ENCODE results near the gene AP3D1.

AP3D1 gene

GRCh38 chr19:2076526-2076944 is 74.8 kb downstream of the AP3D1 start:
- TF ChIP-seq, protein P1, sequence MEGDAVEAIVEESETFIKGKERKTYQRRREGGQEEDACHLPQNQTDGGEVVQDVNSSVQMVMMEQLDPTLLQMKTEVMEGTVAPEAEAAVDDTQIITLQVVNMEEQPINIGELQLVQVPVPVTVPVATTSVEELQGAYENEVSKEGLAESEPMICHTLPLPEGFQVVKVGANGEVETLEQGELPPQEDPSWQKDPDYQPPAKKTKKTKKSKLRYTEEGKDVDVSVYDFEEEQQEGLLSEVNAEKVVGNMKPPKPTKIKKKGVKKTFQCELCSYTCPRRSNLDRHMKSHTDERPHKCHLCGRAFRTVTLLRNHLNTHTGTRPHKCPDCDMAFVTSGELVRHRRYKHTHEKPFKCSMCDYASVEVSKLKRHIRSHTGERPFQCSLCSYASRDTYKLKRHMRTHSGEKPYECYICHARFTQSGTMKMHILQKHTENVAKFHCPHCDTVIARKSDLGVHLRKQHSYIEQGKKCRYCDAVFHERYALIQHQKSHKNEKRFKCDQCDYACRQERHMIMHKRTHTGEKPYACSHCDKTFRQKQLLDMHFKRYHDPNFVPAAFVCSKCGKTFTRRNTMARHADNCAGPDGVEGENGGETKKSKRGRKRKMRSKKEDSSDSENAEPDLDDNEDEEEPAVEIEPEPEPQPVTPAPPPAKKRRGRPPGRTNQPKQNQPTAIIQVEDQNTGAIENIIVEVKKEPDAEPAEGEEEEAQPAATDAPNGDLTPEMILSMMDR (IDR thresholded peaks at IDR 0.05; ENCODE audit: low read depth, low read length, missing control alignments): no peak
- no peak for DNase-seq (ENCODE audit: low read depth)
- H3K4me3 ChIP-seq (ENCODE audit: low read depth, low read length): no peak overlapping the region

DNA sequence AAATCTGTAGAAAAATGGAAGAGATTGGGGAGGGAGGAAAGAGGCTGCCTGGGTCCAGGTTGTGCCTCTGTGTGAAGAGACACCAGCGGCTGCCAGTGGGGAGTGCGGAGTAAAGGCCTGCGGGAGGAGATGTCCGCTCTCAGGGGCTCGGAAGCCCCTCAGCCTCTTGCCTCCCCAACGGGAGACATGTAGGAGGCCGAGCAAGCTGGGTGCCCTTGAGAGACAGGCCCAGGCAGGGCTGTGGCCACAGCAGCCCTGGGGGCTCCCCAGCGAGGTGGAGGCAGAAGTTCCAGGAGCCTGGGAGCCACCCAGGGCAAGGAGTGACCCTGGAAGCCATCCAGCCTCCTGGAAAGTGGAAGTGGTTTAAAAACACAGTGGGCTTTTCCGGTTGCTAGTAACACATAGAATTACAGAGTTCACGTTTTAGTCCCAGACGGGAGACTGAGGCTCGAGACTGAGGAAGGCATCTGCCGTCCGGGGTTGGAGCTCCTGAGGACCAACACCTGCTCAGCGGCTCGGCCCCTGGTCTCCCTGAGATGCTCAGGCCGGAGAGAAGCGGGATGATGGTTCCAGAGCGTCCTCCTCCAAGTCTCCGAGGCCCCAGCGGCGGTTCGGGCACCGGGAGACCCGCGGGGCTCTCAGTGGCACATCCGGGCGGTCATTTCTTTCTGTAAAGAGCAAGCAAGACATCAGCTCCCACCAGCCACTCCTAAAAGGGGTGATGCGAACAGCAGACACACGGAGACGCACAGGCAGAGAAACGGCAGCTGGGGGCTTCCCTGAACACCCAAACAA is 78.4 kb downstream of the AP3D1 start:
- no peak overlapping the region for H3K4me3 ChIP-seq (ENCODE audit: low read depth, low read length)
- DNase-seq (ENCODE audit: low read depth): no peak
- TF ChIP-seq, protein P1 (IDR thresholded peaks at IDR 0.05; ENCODE audit: low read depth, low read length, missing control alignments): no peak

DNA sequence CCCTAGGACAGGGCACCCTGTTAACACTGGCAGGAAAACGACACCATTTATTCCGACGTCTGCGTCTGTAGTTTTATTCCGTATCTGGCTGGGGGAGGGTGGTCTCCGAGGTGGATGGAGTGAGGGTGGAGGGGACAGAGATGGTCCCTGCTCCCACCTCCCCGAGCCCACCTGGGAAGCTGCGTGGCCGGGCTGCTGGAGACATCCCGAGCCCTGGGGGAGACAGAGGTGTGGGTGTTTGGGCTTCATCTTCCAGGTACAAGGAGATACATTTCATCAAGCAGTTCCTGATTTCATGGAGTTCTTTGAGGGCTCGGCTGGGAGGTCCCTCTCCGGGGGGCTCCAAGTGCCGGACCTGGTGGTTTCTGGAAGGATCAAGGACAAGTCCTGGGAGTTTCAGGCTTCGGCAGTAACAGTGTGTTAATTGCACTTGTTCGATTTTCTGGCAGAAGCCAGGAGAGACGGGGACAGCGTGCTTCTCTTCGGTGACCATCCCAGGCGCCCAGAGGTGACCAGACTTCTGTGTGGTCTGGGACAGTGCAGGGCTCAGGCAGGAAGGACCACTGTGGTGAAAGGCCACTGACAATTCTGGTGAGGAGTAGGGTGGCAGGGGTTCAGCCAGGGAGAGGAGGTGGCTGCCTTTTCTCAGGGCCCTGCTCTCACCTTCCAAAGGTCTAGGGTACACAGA is 80.2 kb downstream of the AP3D1 start:
- DNase-seq (ENCODE audit: low read depth): no peak
- no peak overlapping the region for H3K4me3 ChIP-seq (ENCODE audit: low read depth, low read length)
- TF ChIP-seq, protein P1 (IDR thresholded peaks at IDR 0.05; ENCODE audit: low read depth, low read length, missing control alignments): no peak

DNA sequence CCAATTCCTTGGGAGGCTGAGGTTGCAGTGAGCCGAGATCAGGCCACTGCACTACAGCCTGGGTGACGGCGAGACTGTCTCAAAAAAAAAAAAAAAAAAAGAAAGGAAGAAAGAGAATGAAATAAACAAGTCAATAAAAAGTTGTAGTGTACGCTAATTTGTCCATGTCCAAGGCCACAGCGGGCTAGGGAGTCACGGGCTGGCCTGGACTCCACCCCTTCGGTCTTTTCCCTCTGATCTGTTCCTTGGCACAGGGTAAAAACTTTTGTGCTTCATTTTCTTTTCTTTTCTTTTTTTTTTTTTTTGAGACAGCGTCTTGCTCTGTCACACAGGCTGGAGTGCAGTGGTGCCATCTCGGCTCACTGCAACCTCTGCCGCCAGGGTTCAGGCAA is 80.9 kb downstream of the AP3D1 start:
- no peak overlapping the region for H3K4me3 ChIP-seq (ENCODE audit: low read depth, low read length)
- TF ChIP-seq, protein P1 (IDR thresholded peaks at IDR 0.05; ENCODE audit: low read depth, low read length, missing control alignments): no peak
- DNase-seq (ENCODE audit: low read depth): no peak

GRCh38 chr19:2064788-2065524 is 86.4 kb downstream of the AP3D1 start:
- no peak overlapping the region for H3K4me3 ChIP-seq (ENCODE audit: low read depth, low read length)
- TF ChIP-seq, protein P1 (IDR thresholded peaks at IDR 0.05; ENCODE audit: low read depth, low read length, missing control alignments): no peak
- DNase-seq (ENCODE audit: low read depth): no peak

DNA sequence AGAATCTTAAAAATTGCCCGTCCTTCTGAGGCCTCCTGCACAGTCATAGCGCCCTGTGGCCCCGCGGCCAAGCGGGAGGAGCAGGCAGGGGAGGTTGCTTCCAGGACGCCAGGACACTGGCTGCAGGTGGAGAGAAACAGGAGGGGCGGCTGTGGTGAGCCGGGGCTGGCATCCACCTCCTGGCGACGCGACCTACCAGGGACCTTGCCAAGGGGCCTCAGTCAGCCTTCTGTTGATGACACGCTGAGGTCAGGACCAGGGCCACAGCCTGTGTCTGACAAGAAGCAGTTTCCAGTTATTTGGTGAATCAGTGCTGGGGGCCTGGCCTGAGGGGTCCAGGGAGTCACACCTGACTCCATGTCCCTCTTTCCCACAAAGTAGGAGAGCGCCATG is 87.0 kb downstream of the AP3D1 start:
- no peak overlapping the region for H3K4me3 ChIP-seq (ENCODE audit: low read depth, low read length)
- DNase-seq (ENCODE audit: low read depth): no peak
- TF ChIP-seq, protein P1 (IDR thresholded peaks at IDR 0.05; ENCODE audit: low read depth, low read length, missing control alignments): no peak

All from GM12864 (cell line).